SIG-M5 treated with dmso at 0.1 percent for 504 hours (cell line): ENCODE results near the gene OCA2.
A peak's percentile ranks its signal among the peaks of the same experiment; 100 is the strongest.

Experiments
- DNase-seq: peaks from one replicate; lab custom pipeline; 2025; ENCODE audit not compliant: unreplicated experiment; lab: John Stamatoyannopoulos, UW

The OCA2 gene

DNA sequence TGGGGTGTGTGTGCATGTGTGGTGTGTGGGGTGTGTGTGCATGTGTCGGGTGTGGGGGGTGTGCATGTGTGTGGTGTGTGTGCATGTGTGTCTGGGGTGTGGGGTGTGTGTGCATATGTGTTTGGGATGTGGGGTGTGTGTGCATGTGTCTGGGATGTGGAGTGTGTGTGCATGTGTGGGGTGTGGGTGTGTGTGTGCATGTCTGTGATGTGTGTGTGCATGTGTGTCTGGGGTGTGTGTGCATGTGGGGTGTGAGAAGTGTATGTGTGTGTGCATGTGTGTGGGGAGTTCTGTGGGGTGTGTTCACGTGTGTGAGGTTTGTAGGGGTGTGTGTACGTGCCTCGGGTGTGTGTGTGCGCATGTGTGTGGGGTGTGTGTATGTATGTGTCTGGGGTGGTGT lies 6.7 kb upstream of the OCA2 start:
- no peak for DNase-seq

DNA sequence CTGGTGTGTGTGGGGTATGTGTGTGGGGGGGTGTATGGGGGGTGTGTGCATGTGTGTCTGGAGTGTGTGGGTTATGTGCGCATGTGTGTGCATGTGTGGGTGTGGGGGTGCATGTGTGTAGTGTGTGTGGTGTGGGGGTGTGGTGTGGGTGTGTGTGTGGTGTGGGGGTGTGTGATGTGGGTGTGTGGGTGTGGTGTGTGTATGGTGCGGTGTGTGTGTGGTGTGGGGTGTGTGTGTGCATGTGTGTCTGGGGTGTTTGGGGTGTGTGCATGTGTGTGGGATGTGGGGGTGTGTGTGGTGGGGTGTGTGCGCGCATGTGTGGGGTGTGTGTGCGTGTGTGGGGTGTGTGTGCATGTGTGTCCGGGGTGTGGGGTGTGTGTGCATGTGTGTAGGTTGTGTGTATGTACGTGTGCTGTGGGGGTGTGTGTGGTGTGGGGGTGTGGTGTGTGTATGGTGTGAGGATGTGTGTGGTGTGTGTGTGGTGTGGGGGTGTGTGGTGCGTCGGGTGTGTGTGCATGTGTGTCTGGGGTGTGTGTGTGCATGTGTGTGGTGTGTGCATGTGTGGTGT lies 6.2 kb upstream of the OCA2 start:
- no peak for DNase-seq

DNA sequence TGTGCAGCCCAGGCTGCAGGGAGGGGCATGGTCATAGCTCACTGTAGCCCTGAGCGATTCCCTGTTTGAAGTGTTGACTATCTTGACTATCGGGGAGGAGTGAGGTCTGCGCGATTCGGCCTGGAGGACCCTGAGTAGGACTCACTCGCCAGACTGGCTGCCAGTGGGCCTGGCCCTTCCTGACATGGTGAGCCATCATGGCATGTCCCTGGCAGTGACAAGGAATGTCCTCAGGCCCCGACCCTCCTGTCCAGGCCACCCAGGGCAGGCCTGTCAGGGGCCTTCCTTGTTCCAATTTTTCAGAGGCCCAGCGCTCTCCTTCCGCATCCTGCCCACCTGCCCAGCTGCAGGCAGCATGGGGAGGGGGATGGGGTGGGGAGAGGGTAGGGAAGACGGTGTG lies 5.2 kb upstream of the OCA2 start:
- DNase-seq: no peak

DNA sequence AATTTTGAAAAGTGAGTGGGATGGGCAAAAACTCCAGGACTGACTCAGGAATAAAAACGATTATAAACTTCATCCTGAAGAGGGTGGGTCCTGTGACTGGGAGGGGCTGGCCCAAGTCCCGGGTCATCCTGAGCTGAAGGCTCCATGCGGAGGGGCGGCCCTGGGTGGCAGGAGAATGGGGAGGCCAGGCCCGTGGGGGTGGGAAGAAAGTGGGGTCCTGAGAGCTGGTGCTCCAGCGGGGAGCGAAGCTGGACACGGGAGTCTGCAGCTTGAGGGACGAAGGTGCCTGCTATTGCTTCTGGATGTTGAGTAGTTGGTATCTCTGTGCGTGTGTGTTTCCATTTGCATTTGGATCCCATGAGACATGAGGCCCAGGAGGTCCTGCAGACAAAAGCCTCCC lies 4.7 kb upstream of the OCA2 start:
- DNase-seq: no peak

DNA sequence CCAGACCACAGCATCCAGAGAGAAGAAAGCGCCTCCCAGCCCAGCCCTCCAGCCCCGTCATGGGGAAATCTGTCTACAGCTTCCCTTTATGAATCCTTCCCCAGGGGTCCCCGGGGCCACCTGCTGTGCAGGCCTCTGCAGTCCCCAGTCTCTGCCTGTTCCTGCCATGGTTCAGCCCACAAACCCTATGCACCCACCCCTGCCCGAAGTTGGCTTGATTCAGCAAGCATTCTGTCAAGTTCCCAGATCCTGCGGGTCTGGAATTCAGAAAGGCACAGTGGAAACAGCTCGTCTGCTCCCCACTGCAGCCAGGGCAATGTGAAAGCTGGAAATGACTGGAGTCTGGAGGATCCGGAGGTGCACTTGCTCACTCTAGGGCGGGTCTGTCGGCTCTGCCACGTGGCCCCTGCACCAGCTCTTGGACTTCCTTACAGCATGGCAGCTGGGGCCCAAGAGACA lies 2.9 kb upstream of the OCA2 start:
- DNase-seq: no peak

DNA sequence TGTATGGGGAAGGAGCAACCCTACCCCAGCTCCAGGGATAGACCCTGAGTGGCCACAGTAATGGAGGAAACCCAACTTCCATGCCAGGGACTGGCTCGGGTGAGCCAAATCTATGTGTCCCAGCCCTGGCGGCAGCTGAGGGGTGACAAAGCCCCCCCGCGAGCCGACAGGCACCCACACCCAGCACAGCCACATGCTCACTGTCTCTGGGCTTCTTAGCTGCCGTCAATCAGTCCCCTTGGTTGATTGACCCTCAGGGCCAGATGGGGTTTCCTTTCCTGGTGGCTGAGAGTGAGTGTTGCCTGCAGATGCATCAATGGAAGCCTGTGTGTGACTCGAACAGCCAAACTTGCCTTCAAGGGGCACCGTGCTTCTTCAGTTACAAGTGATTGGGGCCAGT lies 2.1 kb upstream of the OCA2 start:
- DNase-seq: no peak

DNA sequence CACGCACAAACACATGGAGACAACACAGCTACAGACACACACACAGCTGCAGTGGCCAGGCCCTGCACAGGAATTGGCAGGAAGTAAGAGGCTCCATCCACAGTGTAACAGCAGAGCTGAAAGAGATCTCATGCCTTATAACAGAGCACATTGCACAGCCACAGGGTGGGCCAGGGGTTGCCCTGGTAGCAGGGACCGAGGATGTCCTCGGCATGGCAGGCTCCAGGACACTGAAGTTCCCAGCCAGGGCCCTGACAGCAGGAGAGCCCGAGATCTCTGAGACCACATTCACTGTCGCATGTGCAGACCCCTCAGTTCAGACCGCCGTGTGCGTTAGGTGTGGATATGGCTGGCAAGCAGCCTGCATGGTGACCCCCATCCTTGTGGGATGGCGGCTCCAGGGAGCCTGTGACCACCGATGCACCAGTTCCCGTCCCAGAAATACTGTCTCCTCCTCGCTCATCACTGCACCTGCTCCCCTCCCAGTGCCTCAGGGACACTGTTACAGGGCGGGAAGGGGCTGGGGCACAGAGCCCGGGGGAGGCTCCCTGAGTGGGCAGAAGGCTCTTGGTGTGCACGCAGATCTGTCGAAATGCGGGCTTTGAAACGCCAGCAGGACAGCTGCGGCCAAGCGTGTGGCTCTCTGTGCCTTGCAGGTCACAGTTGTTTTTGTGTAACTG lies 1.5 kb upstream of the OCA2 start:
- DNase-seq: no peak

DNA sequence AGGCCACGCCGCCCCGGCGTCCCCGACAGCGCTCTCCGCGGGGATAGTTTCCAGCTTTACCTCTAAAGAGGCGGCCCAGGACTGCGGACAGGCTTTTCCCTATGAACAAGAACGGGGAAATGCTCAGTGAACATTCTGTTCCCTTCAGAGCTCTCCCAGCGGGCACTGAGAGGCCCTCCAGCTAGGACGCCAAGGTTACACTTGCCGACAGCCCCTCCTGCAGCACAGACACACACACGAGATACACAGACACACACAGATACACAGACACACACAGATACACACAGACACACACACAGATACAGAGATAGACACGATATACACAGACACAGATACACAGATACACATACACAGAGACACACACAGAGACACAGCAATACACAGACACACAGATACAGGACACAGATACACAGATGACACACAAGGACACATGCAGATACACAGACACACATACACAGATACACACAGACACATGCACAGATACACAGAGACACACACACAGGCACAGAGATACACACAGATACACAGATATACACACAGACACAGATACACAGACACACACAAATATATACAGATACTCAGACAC lies 533 bp upstream of the OCA2 start:
- no peak for DNase-seq

DNA sequence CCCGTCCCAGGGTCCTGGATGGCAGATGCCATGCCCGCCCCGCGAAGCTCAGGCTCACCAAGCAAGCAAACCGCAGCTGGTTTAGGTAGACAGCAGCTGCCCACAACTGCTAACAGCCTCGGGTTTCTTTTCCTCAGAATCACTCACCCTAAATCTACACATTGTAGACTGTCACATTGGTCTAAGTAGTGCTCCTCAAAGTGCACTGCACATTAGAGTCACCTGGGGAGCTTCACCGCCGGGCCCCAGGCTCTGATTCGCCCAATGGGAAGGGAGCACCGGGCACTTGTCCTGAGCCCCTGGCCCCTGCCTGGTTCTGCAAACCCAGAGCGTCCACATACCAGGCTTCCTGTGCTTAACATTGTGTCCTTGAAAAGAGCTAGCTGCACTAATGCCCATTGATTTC lies 752 bp downstream of the OCA2 start:
- no peak for DNase-seq

DNA sequence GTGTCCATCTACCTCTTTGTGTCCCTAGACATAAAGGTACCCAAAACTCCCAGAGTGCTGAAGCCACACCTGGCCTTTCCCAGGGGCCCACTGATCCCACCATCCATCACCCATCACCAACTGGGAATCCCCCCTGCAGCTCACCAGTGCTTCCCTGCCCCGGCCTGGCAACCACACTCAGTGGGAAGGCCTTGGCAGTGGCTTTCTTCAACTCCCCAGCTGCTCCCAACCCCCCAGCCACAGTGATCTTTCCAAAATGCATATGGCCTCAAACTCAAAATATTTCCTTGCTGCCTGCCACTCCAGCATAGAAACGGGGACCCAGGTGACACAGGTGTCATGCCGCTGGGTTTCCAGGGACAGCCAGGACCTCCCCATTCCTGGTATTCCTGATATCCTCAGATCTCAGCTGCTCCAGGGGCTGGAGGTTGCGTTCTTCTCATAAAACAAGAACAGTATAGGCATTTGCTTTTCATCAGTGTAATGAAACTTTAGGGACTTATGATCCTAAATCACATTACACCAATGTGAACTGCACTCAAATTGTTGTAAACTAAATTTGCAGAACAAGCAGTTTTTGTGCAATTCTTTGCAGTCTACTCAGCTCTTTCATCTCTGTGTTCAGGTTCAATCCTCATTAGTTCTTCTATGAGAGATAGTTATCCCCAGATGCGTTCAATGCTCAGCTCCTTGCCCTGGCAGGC lies 1.3 kb downstream of the OCA2 start:
- no peak for DNase-seq

DNA sequence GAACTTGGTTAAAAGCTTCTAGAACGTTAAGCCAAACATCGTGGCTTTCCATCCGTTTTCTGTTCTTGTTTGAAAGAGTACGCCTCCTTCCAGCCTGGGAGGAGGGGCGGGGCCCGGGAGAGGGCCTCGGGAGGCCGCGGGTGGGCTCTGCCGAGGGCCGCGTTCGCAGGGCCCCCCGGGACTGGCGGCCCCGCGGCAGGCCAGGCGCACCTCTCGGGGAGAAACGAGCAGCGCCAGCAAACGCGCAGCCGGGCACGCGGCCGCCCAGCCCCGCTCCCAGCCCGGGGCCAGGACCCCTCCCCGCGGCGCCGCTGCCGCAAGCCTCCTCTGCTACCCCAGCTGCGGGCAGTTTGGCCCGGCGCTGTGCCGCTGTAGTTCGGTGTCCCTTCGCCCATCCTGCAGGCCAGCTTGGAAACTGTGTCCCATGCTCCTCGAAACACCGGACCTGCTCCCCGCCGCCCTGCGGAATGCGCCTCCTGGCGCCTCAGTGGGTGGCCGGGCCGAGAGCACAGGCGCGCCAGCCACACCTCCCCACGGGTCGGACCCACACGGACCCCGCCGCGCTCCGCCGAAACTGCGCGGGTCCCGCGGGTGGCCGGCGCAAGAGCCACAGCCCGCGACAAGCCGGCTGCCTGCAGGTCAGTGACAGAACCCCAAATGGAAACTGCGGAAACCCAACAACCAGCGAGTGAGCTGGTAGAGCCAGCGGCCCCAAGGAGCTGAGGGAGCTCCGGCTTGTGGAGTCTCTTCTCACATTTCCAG lies 2.3 kb downstream of the OCA2 start:
- DNase-seq: no peak

DNA sequence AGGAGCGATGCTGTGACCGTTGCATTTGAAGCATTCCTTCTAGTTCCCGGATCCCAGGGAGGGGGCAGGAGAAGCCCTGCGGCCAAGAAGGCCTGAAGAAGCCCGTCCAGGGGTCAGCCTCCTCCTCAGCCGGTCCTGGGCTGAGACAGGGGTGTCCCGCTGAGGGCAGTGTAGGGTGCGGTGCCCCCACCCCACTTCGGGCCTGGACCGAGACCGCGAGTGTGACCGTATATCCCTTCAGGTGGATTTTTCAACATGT lies 2.8 kb downstream of the OCA2 start:
- no peak for DNase-seq

DNA sequence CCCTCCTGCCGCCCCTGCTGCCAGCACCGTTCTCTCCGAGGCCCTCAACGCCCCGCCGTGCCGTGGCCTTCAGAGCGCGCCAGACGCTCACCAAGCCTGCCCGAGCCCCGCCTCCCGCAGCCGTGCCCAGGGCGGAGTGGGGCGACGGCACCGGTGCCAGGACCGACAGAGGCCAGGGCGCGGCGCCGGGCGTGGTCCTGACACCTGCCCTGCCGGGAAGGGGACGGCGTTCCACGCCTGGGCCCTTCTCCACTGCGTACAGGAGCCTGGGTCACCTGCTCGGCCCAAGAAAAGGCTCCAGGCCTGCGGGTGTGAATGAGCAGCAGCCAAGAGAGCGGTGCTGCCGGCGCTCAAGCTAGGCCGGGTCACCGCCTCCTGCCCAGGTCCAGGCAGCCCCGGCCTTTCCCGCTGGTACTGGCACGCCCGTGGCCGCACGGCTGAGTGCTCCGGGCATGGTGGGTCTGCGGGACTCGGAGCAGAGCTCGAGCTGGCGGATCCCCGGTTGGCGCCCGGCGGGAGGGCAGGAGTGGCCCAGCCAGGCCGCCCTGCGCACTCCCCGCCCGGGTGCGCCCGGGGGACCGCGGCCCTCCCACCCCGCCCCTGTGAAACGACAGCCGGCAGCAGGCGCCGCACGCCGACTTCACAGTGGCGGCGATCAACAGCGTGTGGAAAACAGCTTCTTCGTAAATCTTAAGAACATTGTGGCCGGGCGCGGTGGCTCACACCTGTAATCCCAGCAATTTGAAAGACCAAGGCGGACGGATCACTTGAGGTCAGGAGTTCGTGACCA lies 4.2 kb downstream of the OCA2 start:
- no peak for DNase-seq

DNA sequence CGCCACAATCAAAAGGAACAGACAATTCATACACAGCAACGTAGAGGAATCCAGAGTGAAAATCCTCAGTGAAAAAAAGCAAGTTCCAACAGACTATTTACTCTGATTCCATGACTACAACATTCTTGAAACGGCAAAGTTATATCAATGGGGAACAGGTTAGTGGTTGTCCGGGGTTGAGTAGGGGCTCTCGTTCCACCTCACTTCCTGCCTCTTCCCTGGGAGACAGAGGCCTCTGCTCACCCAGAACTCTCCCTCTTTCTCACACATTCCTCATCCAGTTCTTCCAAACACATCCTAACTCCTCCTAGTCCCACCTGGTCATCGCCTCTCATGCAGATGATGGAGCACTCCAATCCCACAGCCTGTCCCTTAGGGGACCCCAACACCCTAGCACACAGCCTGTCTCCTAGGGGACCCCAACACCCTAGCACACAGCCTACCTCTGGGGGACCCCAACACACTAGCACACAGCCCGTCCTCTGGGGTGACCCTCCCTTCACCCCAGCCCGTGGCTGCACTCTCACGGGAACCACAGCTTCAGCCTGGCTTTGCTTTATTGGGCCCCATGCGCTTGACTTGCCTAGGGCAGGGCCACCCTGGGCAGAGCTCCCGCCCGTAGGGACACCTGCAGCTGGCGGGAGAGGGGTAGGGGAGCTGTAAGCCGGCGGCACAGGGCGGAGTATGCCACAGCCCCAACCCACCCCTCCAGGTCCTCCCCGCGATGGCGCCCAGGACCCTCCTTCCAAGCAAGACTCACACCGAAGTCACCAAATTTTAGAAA lies 5.2 kb downstream of the OCA2 start:
- DNase-seq: no peak

DNA sequence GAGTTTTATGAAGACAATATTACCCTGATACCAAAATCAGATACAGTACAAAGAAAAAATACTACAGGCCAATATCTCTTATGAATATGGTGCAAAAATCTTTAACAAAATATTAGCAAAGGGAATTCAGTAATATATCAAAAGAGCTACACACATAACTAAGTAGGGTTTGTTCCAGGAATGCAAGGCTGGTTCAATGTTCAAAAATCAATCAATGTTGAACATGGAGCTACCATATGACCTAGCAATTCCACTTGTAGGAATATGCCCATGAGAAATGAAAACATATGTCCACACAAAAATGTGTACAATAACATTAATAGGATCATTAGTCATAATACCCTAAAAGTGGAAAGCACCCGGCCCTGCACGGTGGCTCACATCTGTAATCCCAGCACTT lies 7.8 kb downstream of the OCA2 start:
- DNase-seq: no peak

DNA sequence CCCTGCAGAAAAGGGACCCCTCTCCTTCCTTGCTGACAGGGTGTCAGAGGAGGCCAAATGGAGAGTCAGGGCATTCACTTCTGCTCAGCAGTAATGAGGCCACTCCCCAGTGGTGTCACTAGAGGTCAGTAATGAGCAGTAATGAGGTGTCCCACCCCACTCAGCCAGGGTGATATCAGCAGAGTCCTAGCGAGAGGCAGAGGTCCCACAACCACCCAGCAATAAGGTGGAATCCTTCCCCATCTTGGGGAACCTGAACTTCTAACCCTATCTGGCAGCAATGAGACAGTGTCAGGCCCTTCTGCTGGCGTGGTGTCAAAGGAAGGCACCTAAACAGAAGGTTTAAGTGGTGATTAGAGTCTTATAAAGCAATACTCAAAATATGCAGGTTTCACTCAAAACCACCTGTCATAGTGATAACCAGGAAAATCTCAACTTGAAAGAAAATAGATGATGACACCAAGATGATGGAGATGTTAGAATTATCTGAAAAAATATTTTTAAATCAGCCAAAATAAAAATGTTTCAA lies 12.9 kb downstream of the OCA2 start:
- peak; percentile 58 for DNase-seq

DNA sequence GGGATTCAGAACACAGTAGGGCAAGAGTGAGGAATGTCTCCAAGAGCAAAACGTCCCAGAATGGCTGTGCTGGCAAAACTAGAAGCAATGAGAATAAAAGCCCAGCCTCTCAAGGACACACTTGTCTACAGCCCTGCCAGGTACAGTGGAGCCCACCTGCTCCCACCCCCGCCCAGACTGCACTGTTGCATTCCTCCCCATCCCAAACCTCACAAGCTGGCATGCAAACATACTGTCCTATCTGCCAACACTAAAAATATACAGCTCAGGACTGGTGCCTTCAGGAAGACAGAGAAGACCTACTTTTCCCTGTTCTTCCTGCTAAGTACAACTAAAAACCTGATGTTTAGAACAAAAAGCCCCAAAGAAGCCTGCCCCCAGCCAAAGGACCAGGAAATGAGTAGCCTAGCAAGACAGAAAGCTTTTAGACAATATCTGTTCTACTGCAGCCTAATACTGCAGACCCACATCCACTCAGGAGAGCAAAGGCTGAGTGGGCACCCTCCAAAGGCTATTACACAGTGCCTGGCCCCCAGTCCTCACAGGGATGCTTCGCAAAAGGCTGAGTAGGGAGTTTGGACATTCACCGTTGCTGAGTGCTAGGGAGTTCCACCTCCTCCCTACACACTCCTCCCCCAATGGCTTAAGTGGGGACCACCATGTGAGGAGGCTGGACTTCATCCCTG lies 13.5 kb downstream of the OCA2 start:
- no peak for DNase-seq

DNA sequence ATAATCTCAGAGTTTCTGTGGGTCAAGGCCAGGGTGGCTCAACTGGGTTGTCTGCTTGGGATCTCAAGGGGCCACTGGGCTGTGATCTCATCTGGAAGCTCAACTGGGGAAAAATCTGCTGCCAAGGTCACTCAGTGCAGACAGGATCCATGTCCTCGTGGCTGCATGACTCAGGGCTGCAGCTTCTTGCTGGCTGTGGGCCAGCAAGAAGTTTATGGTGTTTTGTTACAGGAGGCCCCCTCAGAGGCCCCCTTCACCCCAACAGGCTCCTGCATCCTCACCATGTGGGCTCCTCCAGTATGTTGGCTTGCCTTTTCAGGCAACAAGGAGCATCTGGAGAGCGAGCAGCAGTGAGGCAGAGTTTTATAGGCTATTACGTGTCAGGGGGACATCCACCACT lies 14.6 kb downstream of the OCA2 start:
- DNase-seq: no peak

DNA sequence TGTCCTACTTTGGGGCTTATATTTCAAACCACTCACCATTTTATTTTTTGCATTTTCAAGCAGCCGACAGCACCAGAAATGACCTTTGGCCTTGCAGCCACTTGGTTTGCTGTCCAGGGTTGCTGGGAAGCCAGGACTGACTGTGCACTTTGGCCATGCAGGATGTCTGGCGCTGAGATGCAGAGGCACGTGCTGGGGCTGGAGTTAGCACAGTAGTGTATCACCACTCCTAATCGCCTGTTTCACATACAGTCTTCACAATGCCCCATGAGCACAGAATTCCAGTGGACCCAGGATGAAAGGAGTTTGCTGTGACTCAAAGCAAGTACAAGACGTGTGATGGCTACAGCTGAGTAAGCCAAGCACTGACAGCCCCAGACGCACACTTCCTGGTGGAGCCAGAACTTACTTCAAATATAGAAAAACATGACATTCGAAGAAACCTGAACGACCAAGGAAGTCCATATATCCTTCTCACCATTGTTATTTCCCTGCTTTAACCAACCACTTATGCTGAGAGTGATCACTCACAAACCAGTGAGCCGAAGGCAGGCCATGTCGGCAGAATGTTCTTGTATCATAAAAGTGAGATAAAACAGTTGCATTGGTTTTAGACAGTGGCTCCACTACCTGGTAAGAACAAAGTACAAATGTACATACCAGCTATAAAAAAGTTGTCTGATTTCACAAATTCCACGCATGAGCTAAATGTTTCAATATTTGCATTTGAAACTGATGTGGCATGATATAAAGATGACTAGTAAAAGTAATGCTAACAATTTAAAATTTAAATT lies 16.0 kb downstream of the OCA2 start:
- DNase-seq: no peak
